ENCODE results near the gene ZNF143. TPM values are rescaled to one million over a fixed set of nuclear protein-coding genes. Genes with fewer than 3 reads are reported as not detected.

ZNF143 gene
- total RNA-seq, 1 donor from 2014 or later, result 18.3 TPM

GRCh38 chr11:9573052-9573774 is 112.4 kb downstream of the ZNF143 start, which contains the start of gene WEE1:
Gene WEE1, plus strand, starts transcription at chr11:9573670. Its CDS starts 264 bp downstream, at chr11:9573934.
- DNase-seq (ENCODE audit: extremely low read depth, low read depth, low spot score), result no peak

GRCh38 chr11:9573775-9574621 is 113.2 kb downstream of the ZNF143 start:
- DNase-seq (ENCODE audit: extremely low read depth, low read depth, low spot score), result no peak

- DNase-seq (ENCODE audit: extremely low read depth, low read depth, low spot score), result no peak
Measured at GRCh38 chr11:9574622-9575259, 113.9 kb downstream of the ZNF143 start.

- DNase-seq (ENCODE audit: extremely low read depth, low read depth, low spot score), result no peak
Measured at GRCh38 chr11:9575260-9576240, 114.7 kb downstream of the ZNF143 start.

- no peak for DNase-seq (ENCODE audit: extremely low read depth, low read depth, low spot score)
Measured at GRCh38 chr11:9576701-9577381, 116.0 kb downstream of the ZNF143 start.

- no peak for DNase-seq (ENCODE audit: extremely low read depth, low read depth, low spot score)
Measured at GRCh38 chr11:9577556-9577955, 116.7 kb downstream of the ZNF143 start.

Other genes starting within 250 kb of the ZNF143 start
- 115 and 121 TPM in 2 replicates for gene DENND5A, start 195.7 kb upstream of the ZNF143 start, total RNA-seq
- 28.1 and 31.7 TPM in 2 replicates for gene TMEM41B, start 146.4 kb upstream of the ZNF143 start, total RNA-seq
- 88.3 and 97.7 TPM in 2 replicates for gene IPO7, start 76.4 kb upstream of the ZNF143 start, total RNA-seq
- gene WEE1, start 112.7 kb downstream of the ZNF143 start, total RNA-seq, result 17.3 and 32.3 TPM in 2 replicates
- gene SWAP70, start 203.1 kb downstream of the ZNF143 start, total RNA-seq, result 78.1 and 96.5 TPM in 2 replicates

All from glomerular endothelial cell (primary cell).